Psoas muscle (tissue), 8 donors: ENCODE measurements around the gene ZFP28. TPM values are rescaled to one million over a fixed set of nuclear protein-coding genes. Genes with fewer than 3 reads are reported as not detected.
A peak's percentile ranks its signal among the peaks of the same experiment; 100 is the strongest.

Experiments used
- ATAC-seq, 4 donors: fragments of 200-7000 bp; cut with Tn5 transposase; one replicate each; pipeline ENCODE4 v1.9.1; 2020; ENCODE audit warnings: moderate library complexity in 3 of 4, mild to moderate bottlenecking in 2 of 4
- DNase-seq, 2 donors: peaks; one replicate each; pipeline ENCODE4 v3.0.0-alpha.2; 2020
- H3K27ac ChIP-seq: fragments of 200-600 bp; one replicate; pipeline ENCODE4 v1.8.0; 2022
- H3K27me3 ChIP-seq, 3 donors: fragments of 200-600 bp in 1 of 3; one replicate each; pipeline versions ENCODE4 v1.6.1 to v1.8.0; 2013 to 2022; ENCODE audit warnings: low read length in 2 of 3, mild to moderate bottlenecking in 2 of 3, moderate library complexity in 1 of 3; ENCODE audit not compliant: insufficient read depth in 3 of 3
- H3K36me3 ChIP-seq, 2 donors: fragments of 200-600 bp in 1 of 2; one replicate each; pipeline versions ENCODE4 v1.6.1 to v1.8.0; 2013 to 2022; ENCODE audit warnings: low read depth in 1 of 2, mild to moderate bottlenecking in 1 of 2, moderate library complexity in 1 of 2; ENCODE audit not compliant: insufficient read depth in 1 of 2
- H3K4me1 ChIP-seq: fragments of 200-600 bp; one replicate; pipeline ENCODE4 v1.8.0; 2022
- H3K4me3 ChIP-seq: fragments of 200-600 bp; one replicate; pipeline ENCODE4 v1.8.0; 2022; ENCODE audit warnings: mild to moderate bottlenecking
- H3K9me3 ChIP-seq: fragments of 200-600 bp; one replicate; pipeline ENCODE4 v1.8.0; 2022
- WGBS, 3 donors: extraction: QIAGEN DNeasy Blood & Tissue Kit; methylation state at CpG; one replicate each; pipeline versions ENCODE4 v1.1.6 to v1.1.7; 2013; 5-methylcytosine and 5-hydroxymethylcytosine counted together
- intact Hi-C, 2 donors: fragments of 100-400 bp; cut with DNase I; formaldehyde crosslinking; loops; one replicate each; pipeline versions ENCODE4 v1.11.0 to v1.14.2; 2022
- long read RNA-seq, 2 donors: library from polyadenylated mRNA; unstranded; transcript quantifications; one replicate each; pipeline ENCODE4 v2.0.0, GENCODE V29; 2021
- polyA plus RNA-seq, 3 donors: library from polyadenylated mRNA; stranded (reverse); fragments of 200-250 nt; gene quantifications; one replicate each; pipeline ENCODE4 v1.2.3, GENCODE V29; 2013
- total RNA-seq, 4 donors: library from RNA; stranded (reverse); fragmentation: NEBNext Ultra II Directional in 2 of 4; extraction: Animal tissue kit (Norgen Biotek cat#: 25700) in 2 of 4; gene quantifications; one replicate each; pipeline versions ENCODE4 v1.2.1 to v1.2.4, GENCODE V29; 2021 to 2023
- TF ChIP-seq, protein P1 (sequence below): fragments of 200-600 bp; IDR thresholded peaks from one replicate; pipeline ENCODE4 v1.8.0; 2022; ENCODE audit warnings: antibody characterized with exemption
- donor health status: healthy with polysubstance abuse.
- donor health status: DM: no; HTN: no; CAD: no; lungs with moderate emphysema.
- donor health status: Bipolar disorder and iron deficiency.
- donor health status: healthy.
- donor health status: DM: yes; HTN: yes; CAD: no.
- donor health status: DM: no; HTN: no; CAD: no.
- donor health status: DM: no; HTN: no; CAD: no.
- donor health status: DM: yes; HTN: yes; CAD: no.

ZFP28 gene
- total RNA-seq (1 to 10 TPM; 2.0 to 5.0 (median 3.2) TPM), polyA plus RNA-seq (1 to 10 TPM; 1.7 to 7.0 (median 2.9) TPM)
- long read RNA-seq, donor 1, full-length matches to known transcripts = 6 of 7 reads
- long read RNA-seq, donor 1, partial matches to known transcripts = 0 of 7 reads
- long read RNA-seq, donor 1, other reads (novel, unspliced or antisense) = 1 of 7 reads
- long read RNA-seq, donor 2, full-length matches to known transcripts = 8 of 12 reads
- long read RNA-seq, donor 2, partial matches to known transcripts = 2 of 12 reads
- long read RNA-seq, donor 2, other reads (novel, unspliced or antisense) = 2 of 12 reads

DNA sequence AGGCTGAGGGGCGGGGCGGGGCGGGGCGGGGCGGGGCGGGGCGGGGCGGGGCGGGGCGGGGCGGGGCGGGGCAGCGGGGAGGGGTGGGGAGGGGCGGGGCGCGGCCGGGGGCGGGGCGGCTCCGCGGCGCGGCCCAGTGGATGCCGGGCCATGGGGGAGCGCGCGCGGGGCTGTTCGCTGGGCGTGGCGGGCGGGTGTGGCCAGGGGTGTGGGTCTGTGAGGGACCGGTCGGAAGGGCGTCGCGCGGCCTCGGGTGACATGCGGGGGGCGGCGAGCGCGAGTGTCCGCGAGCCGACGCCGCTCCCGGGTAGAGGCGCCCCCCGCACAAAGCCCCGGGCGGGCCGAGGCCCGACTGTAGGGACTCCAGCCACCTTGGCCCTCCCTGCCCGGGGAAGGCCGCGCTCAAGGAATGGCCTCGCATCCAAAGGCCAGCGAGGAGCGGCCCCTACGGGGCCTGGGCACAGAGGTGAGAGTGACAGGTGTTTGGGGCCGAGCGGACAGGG, at the start of gene ZFP28:
Gene ZFP28, plus strand, starts transcription at position 188 of the 503 bp plus-strand sequence. Its CDS starts 71 bp downstream, at position 259.
- 0 to 1% (median 0%) methylated on average over 20 to 42 of the region's 65 CpGs for whole genome bisulfite sequencing, 3 donors
- no peaks in the 10 kb centered on the region for H3K27me3 ChIP-seq
- TF ChIP-seq, protein P1, sequence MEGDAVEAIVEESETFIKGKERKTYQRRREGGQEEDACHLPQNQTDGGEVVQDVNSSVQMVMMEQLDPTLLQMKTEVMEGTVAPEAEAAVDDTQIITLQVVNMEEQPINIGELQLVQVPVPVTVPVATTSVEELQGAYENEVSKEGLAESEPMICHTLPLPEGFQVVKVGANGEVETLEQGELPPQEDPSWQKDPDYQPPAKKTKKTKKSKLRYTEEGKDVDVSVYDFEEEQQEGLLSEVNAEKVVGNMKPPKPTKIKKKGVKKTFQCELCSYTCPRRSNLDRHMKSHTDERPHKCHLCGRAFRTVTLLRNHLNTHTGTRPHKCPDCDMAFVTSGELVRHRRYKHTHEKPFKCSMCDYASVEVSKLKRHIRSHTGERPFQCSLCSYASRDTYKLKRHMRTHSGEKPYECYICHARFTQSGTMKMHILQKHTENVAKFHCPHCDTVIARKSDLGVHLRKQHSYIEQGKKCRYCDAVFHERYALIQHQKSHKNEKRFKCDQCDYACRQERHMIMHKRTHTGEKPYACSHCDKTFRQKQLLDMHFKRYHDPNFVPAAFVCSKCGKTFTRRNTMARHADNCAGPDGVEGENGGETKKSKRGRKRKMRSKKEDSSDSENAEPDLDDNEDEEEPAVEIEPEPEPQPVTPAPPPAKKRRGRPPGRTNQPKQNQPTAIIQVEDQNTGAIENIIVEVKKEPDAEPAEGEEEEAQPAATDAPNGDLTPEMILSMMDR = no peak
- peaks cover 4% of the 10 kb centered on the region for H3K4me1 ChIP-seq
- peak within 1 kb of the TSS; percentile 97 for H3K4me3 ChIP-seq
- ATAC-seq = peak in 3 of 4 donors; percentile 81 to 83 (median 82)
- H3K36me3 ChIP-seq = peaks cover 7 to 28% of the 10 kb centered on the region in 2 donors
- peak within 1 kb of the TSS; percentile 97 for H3K27ac ChIP-seq
- intact Hi-C loops = loop anchor here (2.0 kb wide), 2 partner anchors 28 to 32 kb away; partner anchors contain the start of genes ZNF470 (in 1 of the 2) and ZNF471 (in 1 of the 2)
- H3K9me3 ChIP-seq = peaks cover 58% of the 10 kb centered on the region
- DNase-seq = peak; percentile 85 to 90

DNA sequence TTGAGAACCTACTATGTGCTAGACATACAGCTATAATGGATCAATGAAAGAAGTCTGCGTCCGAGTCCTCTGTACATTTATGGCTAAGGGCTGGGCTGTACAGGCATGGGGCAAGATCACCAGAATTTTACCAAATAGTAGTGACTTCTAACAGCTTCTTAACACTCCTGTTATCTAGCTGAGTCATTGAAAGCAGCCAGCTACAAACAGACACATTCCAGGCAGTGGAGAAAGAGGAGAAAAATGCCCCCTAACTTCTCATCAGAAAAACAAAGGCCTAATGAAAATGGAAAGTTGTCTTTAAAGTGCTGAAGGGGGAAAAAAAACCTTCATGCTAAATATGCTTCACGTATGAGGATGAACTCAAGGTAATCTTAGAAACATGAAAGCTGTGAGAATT, 47.3 kb upstream of the ZFP28 start:
- TF ChIP-seq, protein P1 = no peak
- H3K9me3 ChIP-seq = peaks cover 60% of the 10 kb centered on the region
- H3K27ac ChIP-seq = no peak overlapping the region
- H3K4me1 ChIP-seq = no peaks in the 10 kb centered on the region
- no peak overlapping the region for H3K4me3 ChIP-seq
- no peaks in the 10 kb centered on the region for H3K27me3 ChIP-seq
- DNase-seq (no peak), ATAC-seq (no peak)
- 78 to 82% (median 81%) methylated on average over 3 of the region's 3 CpGs for WGBS, 3 donors
- intact Hi-C loops = no loop called here
- H3K36me3 ChIP-seq = peaks cover 0 to 17% of the 10 kb centered on the region in 2 donors

GRCh38 chr19:56504581-56504980, 34.2 kb upstream of the ZFP28 start:
- peaks cover 48% of the 10 kb centered on the region for H3K9me3 ChIP-seq
- WGBS, 3 donors = 92 to 94% (median 92%) methylated on average over 2 of the region's 2 CpGs

DNA sequence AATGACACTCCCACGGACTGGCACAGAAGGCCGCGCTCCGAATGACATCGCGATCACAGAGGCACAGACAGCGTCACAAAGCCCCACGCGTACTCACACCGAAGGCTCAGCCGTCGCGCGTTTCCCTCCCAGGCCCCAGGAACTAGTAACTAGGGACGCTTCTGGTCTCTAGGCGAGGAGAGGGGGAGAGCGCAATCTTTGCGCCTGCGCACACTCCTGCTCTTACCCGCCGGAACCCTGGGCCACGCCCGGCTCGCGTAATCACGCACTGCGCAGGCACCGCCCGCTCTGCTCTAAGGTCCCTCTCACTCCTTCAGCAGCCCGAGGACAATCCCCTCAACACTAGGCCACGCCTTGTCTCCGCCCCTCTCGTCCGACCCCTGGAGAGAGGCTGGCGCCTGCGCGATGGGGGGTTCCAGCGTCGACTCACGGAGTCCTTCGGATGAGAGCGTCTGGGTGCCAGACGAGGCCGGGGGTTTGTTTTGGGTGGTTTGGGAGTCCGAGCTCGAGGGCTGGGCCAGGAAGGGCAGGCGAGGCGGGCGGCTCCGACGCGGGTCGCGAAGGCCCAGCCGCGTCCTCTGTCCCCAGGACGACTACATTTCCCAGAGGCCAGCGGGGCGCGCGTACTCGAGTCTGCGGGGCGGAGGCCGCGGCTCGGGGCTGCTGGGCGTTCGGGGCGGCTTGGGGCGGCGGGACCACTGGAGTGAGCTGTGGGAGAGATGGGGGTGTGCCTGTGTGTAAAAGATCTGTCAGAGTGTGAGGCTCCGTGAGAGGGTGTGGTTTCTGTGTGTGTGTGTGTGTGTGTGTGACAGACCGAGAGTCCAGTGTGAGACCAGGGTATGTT, 31.1 kb upstream of the ZFP28 start, which contains the start of gene ZNF471:
Gene ZNF471, plus strand, starts transcription at position 410 of the 844 bp plus-strand sequence. CDS start 3,717 bp downstream, outside the sequence.
- peak within 1 kb of the TSS; percentile 77 for H3K4me3 ChIP-seq
- intact Hi-C loops = loop anchor here (1.0 to 10.0 kb wide), 3 partner anchors 31 to 103 kb away; partner anchors contain the start of genes ZNF583 (in 2 of the 2), ZFP28 (in 1 of the 2) and ZNF470 (in 1 of the 2)
- peak within 1 kb of the TSS; percentile 97 for H3K27ac ChIP-seq
- peaks cover 47% of the 10 kb centered on the region for H3K9me3 ChIP-seq
- H3K36me3 ChIP-seq = peaks cover 2 to 9% of the 10 kb centered on the region in 2 donors
- ATAC-seq (peak; percentile 100), DNase-seq (peak; percentile 99)
- WGBS, 3 donors = 0 to 1% (median 1%) methylated on average over 69 to 74 of the region's 74 CpGs
- no peaks in the 10 kb centered on the region for H3K27me3 ChIP-seq
- TF ChIP-seq, protein P1 = no peak
- H3K4me1 ChIP-seq = peaks cover 12% of the 10 kb centered on the region

More at GRCh38 chr19:56504581-56504980, 34.2 kb upstream of the ZFP28 start:
- TF ChIP-seq, protein P1 = no peak
- Histone ChIP-seq H3K27ac (no peak overlapping the region), H3K4me1 (peaks cover 12% of the 10 kb centered on the region), H3K27me3 (no peaks in the 10 kb centered on the region), H3K36me3 (no peaks in the 10 kb centered on the region), H3K4me3 (no peak overlapping the region)
- ATAC-seq (no peak), DNase-seq (no peak)
- intact Hi-C loops = loop anchor here (10.0 kb wide), 1 partner anchor 100 kb away; the partner anchor contains the start of gene ZNF583 (in 2 of the 2)
